ENCODE results near the gene PCGF3.

- TF ChIP-seq ISL1 (CRISPR knock-in tag; IDR thresholded peaks at IDR 0.05) (no peak), ARNTL (CRISPR knock-in tag; IDR thresholded peaks at IDR 0.05; ENCODE audit: borderline replicate concordance, low read depth) (no peak), ZFP3 (CRISPR knock-in tag; IDR thresholded peaks at IDR 0.05) (no peak), RARB (CRISPR knock-in tag; IDR thresholded peaks at IDR 0.05) (no peak), GLIS3 (CRISPR knock-in tag; IDR thresholded peaks at IDR 0.05) (no peak), CSDC2 (CRISPR knock-in tag; IDR thresholded peaks at IDR 0.05) (no peak), PPARA (CRISPR knock-in tag; IDR thresholded peaks at IDR 0.05; ENCODE audit: borderline replicate concordance) (no peak), ZNF70 (CRISPR knock-in tag; IDR thresholded peaks at IDR 0.05) (no peak), POU6F1 (CRISPR knock-in tag; IDR thresholded peaks at IDR 0.05; ENCODE audit: borderline replicate concordance, low read depth) (no peak), CSRNP3 (CRISPR knock-in tag; IDR thresholded peaks at IDR 0.05) (no peak), ZNF565 (CRISPR knock-in tag; conservative IDR thresholded peaks at IDR 0.05; ENCODE audit: low read depth) (no peak), ZFP30 (CRISPR knock-in tag; IDR thresholded peaks at IDR 0.05) (no peak)
- TF ChIP-seq, protein P1, sequence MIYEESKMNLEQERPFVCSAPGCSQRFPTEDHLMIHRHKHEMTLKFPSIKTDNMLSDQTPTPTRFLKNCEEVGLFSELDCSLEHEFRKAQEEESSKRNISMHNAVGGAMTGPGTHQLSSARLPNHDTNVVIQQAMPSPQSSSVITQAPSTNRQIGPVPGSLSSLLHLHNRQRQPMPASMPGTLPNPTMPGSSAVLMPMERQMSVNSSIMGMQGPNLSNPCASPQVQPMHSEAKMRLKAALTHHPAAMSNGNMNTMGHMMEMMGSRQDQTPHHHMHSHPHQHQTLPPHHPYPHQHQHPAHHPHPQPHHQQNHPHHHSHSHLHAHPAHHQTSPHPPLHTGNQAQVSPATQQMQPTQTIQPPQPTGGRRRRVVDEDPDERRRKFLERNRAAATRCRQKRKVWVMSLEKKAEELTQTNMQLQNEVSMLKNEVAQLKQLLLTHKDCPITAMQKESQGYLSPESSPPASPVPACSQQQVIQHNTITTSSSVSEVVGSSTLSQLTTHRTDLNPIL (CRISPR knock-in tag; IDR thresholded peaks at IDR 0.05; ENCODE audit: low read depth): no peak
- TF ChIP-seq, protein P2, sequence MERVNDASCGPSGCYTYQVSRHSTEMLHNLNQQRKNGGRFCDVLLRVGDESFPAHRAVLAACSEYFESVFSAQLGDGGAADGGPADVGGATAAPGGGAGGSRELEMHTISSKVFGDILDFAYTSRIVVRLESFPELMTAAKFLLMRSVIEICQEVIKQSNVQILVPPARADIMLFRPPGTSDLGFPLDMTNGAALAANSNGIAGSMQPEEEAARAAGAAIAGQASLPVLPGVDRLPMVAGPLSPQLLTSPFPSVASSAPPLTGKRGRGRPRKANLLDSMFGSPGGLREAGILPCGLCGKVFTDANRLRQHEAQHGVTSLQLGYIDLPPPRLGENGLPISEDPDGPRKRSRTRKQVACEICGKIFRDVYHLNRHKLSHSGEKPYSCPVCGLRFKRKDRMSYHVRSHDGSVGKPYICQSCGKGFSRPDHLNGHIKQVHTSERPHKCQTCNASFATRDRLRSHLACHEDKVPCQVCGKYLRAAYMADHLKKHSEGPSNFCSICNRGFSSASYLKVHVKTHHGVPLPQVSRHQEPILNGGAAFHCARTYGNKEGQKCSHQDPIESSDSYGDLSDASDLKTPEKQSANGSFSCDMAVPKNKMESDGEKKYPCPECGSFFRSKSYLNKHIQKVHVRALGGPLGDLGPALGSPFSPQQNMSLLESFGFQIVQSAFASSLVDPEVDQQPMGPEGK (CRISPR knock-in tag; IDR thresholded peaks at IDR 0.05; ENCODE audit: borderline replicate concordance): no peak
These were observed 12.8 kb downstream of the PCGF3 start for GRCh38 chr4:718460-718859.

Data from SK-N-SH treated with all-trans-retinoic acid at 6 μM for 48 hours (cell line).